Uterus (tissue), 4 donors: ENCODE results near the gene KNOP1. TPM values are rescaled to one million over a fixed set of nuclear protein-coding genes. Genes with fewer than 3 reads are reported as not detected.
A peak's percentile ranks its signal among the peaks of the same experiment; 100 is the strongest.

ENCODE experiments used
- DNase-seq, 2 donors: peaks; one replicate each; pipeline ENCODE4 v3.0.0-alpha.2; 2019 to 2020
- H3K27ac ChIP-seq, 2 donors: fragments of 200-600 bp; sonication (generic); 1 replicate in 1 of 2; 2 replicates in 1 of 2; pipeline ENCODE4 v1.5.1; 2016 to 2018
- H3K27me3 ChIP-seq, 2 donors: fragments of 200-600 bp; sonication (generic); one replicate each; pipeline ENCODE4 v1.5.1; 2018 to 2019; ENCODE audit warnings: control low read depth in 1 of 2
- H3K36me3 ChIP-seq, 2 donors: fragments of 200-600 bp; sonication (generic); one replicate each; pipeline ENCODE4 v1.5.1; 2019; ENCODE audit warnings: control low read depth in 1 of 2
- H3K4me1 ChIP-seq, 2 donors: fragments of 200-600 bp; sonication (generic); one replicate each; pipeline ENCODE4 v1.5.1; 2018 to 2019; ENCODE audit warnings: control low read depth in 1 of 2
- H3K4me3 ChIP-seq, 2 donors: fragments of 200-600 bp; sonication (generic); 1 replicate in 1 of 2; 2 replicates in 1 of 2; pipeline ENCODE4 v1.5.1; 2018 to 2019; ENCODE audit warnings: mild to moderate bottlenecking in 1 of 2
- H3K9me3 ChIP-seq, 2 donors: fragments of 200-600 bp; sonication (generic); one replicate each; pipeline ENCODE4 v1.5.1; 2019; ENCODE audit warnings: control low read depth in 1 of 2
- POLR2A ChIP-seq, 2 donors: fragments of 450-650 bp; IDR thresholded peaks; one replicate each; pipeline ENCODE4 v1.6.1; 2016; ENCODE audit warnings: antibody characterized with exemption in 2 of 2, mild to moderate bottlenecking in 1 of 2, moderate library complexity in 1 of 2
- intact Hi-C: fragments of 100-400 bp; cut with DNase I; formaldehyde crosslinking; loops from one replicate; pipeline ENCODE4 v1.15.1; 2023; ENCODE audit warnings: low total_unique reads
- total RNA-seq, 4 donors: library from RNA; depleted of rRNA in 3 of 4; stranded (reverse); fragments of >200 nt in 3 of 4; gene quantifications; one replicate each; pipeline versions ENCODE4 v1.1.0 to v1.2.4, GENCODE V29; 2014 to 2023
- TF ChIP-seq, protein P1 (sequence below), 4 experiments: fragments of 200-600 bp in 2 of 4; fragments of 450-650 bp in 2 of 4; sonication (generic) in 2 of 4; IDR thresholded peaks; one replicate each; pipeline ENCODE4 v1.5.1; 2016 to 2019; ENCODE audit warnings: antibody characterized with exemption in 4 of 4, mild to moderate bottlenecking in 2 of 4, moderate library complexity in 1 of 4
- donor health status: DM: yes; HTN: yes; CAD: no.

The KNOP1 gene
- total RNA-seq, 4 donors from 2014 or later, result 1.5 to 20.5 (median 9.4) TPM

DNA sequence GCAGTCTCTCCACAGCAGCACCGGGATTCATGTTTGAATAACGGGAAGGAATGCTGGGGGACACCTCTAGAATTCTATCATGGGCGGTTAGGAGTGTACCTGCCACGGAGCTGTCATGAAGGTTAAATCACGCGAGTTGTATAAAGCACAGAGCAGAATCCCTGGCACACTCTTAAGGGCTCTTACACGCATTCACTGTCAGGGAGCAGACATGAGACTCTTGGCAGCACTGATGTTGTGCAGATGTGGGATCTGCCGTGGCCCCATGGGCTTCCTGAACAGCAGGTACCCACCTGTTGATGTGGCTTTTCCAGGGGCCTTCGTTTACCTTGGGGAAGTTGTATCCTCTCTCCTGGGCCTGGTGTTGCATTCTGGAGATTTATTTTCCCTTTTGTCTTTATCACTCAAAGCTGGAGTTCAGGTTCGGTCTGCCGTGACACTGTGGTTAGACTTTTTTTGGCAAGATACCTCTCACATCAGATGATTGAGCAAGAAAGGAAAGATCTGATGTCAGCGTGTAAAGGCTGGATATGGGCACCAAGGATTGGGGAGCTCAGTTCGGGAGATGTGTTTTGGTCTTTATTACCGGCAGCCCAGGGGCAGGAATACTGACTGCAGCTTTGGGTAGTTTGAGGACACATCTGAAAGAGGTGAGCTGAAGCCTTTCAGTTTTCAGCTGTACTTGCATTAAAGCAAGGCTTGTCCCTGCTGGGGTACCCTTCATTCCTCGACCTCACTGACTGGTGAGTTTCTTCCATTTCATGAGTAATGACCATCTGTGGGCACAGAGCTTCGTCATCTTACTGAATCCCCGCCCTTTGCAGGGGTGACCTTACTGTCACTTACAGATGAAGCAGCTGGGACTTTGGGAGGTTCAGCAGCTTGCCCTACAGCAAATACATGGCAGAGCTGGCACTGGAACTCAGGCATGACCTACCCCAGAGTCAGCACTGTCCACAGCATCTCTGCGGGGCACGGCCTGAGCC is 19.3 kb downstream of the KNOP1 start:
- Histone ChIP-seq H3K4me3 (no peak overlapping the region), H3K4me1 (peaks cover 0 to 4% of the 10 kb centered on the region in 2 donors), H3K36me3 (no peaks in the 10 kb centered on the region), H3K27me3 (no peaks in the 10 kb centered on the region), H3K9me3 (no peaks in the 10 kb centered on the region), H3K27ac (peak overlapping the region; percentile 68 to 85)
- no peak for TF ChIP-seq POLR2A (IDR thresholded peaks at IDR 0.05)
- TF ChIP-seq, protein P1, sequence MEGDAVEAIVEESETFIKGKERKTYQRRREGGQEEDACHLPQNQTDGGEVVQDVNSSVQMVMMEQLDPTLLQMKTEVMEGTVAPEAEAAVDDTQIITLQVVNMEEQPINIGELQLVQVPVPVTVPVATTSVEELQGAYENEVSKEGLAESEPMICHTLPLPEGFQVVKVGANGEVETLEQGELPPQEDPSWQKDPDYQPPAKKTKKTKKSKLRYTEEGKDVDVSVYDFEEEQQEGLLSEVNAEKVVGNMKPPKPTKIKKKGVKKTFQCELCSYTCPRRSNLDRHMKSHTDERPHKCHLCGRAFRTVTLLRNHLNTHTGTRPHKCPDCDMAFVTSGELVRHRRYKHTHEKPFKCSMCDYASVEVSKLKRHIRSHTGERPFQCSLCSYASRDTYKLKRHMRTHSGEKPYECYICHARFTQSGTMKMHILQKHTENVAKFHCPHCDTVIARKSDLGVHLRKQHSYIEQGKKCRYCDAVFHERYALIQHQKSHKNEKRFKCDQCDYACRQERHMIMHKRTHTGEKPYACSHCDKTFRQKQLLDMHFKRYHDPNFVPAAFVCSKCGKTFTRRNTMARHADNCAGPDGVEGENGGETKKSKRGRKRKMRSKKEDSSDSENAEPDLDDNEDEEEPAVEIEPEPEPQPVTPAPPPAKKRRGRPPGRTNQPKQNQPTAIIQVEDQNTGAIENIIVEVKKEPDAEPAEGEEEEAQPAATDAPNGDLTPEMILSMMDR (IDR thresholded peaks at IDR 0.05), result no peak
- DNase-seq, result no peak
- intact Hi-C loops, result loop anchor here (10.0 kb wide), 1 partner anchor 186 kb away; the partner anchor contains the start of gene GPRC5B

DNA sequence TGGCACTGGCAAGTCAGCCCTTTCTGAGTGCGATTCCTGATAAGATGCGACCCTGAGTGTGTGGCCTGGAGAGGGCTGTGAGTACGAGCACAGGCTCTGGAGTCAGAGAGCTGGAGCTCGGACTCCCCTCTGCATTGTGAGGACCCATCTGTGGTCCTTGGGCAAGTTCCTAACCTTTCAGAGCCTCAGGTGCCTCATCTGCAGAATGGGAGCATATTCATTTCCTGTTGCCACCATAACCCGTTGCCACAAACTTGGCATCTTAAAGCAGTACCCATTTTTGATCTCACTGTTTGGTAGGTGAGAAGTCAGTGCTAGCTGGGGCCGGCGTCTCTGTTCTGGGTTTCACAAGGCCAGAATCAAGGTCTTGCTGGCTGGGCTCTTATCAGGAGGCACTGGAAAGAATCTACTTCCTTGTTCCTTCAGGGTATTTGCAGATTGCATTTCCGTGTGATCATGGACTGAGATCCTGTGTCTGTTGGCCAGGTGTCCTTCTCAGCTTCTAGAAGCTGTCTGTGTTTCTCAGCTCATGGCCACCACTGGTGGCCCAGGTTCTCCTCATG is 20.2 kb downstream of the KNOP1 start:
- Histone ChIP-seq H3K4me3 (no peak overlapping the region), H3K27ac (peak overlapping the region; percentile 68 to 85), H3K9me3 (no peaks in the 10 kb centered on the region), H3K27me3 (no peaks in the 10 kb centered on the region), H3K36me3 (no peaks in the 10 kb centered on the region), H3K4me1 (peaks cover 0 to 4% of the 10 kb centered on the region in 2 donors)
- TF ChIP-seq, protein P1 (IDR thresholded peaks at IDR 0.05), result no peak
- no peak for TF ChIP-seq POLR2A (IDR thresholded peaks at IDR 0.05)
- no peak for DNase-seq
- intact Hi-C loops, result loop anchor here (10.0 kb wide), 1 partner anchor 187 kb away; the partner anchor contains the start of gene GPRC5B

DNA sequence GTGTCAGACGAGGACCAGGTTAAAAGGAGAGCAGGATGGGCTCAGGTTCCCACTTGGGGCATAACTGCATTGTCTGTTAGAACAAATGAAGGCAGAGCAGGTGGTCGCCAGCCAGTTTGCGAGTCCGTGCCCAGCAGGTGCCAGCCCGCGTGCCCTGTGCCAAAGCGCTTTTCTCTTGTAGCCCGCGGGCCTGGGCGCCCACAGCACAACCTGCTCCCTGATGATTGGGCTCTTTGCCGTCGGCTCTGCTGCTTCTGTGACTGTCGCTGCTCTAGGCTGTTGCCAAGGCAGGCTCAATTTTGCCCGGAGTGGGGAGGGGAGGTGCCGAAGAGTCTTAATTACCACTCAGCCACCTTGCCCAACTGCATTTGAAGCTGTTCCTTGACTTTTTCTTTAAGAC is 21.1 kb downstream of the KNOP1 start:
- intact Hi-C loops, result loop anchor here (10.0 kb wide), 1 partner anchor 188 kb away; the partner anchor contains the start of gene GPRC5B
- Histone ChIP-seq H3K27me3 (no peaks in the 10 kb centered on the region), H3K9me3 (no peaks in the 10 kb centered on the region), H3K27ac (peak overlapping the region; percentile 68 to 85), H3K36me3 (no peaks in the 10 kb centered on the region), H3K4me1 (peaks cover 0 to 4% of the 10 kb centered on the region in 2 donors), H3K4me3 (no peak overlapping the region)
- DNase-seq, result no peak
- TF ChIP-seq, protein P1 (IDR thresholded peaks at IDR 0.05), result no peak
- TF ChIP-seq POLR2A (IDR thresholded peaks at IDR 0.05), result no peak

DNA sequence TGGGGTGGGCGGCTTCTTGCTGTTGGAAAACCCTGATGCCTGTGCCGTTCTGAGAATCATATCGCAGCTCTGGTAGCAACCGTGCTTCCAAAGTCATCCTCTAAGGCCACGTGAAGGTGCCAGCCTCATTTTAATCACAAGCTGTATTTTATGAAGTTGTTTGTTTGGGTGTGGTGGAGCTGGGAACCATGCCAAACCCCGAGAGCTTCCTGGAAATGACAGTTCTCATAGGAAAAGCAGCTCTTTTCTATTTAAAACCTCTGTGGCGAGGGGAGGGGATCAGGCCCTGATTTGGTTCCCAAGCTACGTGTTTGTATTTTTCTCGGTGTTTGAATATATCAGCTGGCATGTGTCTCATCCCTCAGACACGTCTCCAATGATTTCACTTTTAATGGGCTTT is 21.7 kb downstream of the KNOP1 start:
- no peaks in the 10 kb centered on the region for H3K9me3 ChIP-seq
- H3K36me3 ChIP-seq, result no peaks in the 10 kb centered on the region
- H3K4me1 ChIP-seq, result peaks cover 0 to 4% of the 10 kb centered on the region in 2 donors
- no peak overlapping the region for H3K4me3 ChIP-seq
- TF ChIP-seq POLR2A (IDR thresholded peaks at IDR 0.05), result peak in 1 of 2 donors; percentile 24
- TF ChIP-seq, protein P1 (IDR thresholded peaks at IDR 0.05), result no peak
- intact Hi-C loops, result loop anchor here (10.0 kb wide), 1 partner anchor 188 kb away; the partner anchor contains the start of gene GPRC5B
- peak overlapping the region; percentile 68 to 85 for H3K27ac ChIP-seq
- DNase-seq, result peak; percentile 71 to 80
- no peaks in the 10 kb centered on the region for H3K27me3 ChIP-seq
